ENCODE data around the gene CUBN. TPM values are rescaled to one million over a fixed set of nuclear protein-coding genes. Genes with fewer than 3 reads are reported as not detected.

The CUBN gene
- total and polyA plus RNA-seq, 10 of the 15 experiments (the other 5 are each of a cell fraction or from before 2014, with no cell fraction given), result under 0.01 to 0.14 (median 0.02) TPM; not detected in 6

DNA sequence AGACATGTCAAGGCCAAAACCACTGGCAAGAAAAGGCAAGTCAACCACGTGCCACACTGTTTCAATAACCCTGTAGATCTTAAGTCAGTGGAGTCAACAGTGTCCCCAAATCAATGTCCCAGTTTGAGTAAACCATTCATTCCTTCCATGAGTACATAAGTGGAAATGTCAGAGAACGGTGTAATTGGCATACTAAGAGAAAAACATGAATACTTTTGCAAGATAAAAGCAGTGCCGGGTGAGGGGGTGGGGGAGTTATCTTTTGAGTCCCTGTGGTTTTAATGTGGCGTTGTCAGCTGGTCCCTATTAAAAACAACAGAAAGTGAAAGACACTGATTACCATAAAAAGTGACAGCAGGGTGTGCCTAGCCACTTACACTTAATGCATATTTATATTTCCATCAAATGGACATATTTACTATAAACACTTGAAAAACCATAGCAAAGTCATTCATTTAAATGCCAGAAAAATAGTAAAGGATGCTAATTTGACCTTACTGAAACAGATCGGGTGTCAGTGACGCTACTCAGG, 350.2 kb downstream of the CUBN start (continued):
- TF ChIP-seq CREM (IDR thresholded peaks at IDR 0.05; ENCODE audit: low read depth) (0 out of 2 replicates have a peak, but pooled peaks have one; percentile 30), YBX1 (IDR thresholded peaks at IDR 0.05) (no peak), POU2F2 (IDR thresholded peaks at IDR 0.05; ENCODE audit: borderline replicate concordance, low read depth, low read length) (peak; percentile 80; the same call in 2 of the 3 replicates), MEF2B (IDR thresholded peaks at IDR 0.05; ENCODE audit: partially characterized antibody, poor library complexity, severe bottlenecking) (peak; percentile 44), SIX5 (IDR thresholded peaks at IDR 0.05; ENCODE audit: low read depth, low read length, severe bottlenecking) (no peak), ZNF217 (IDR thresholded peaks at IDR 0.05) (no peak), BHLHE40 (IDR thresholded peaks at IDR 0.05; ENCODE audit: borderline replicate concordance in 1 of 2, low read depth in 2 of 2, low read length in 1 of 2) (peak; percentile 63 to 66; a peak in 3 of 4 replicates), FOXK2 (IDR thresholded peaks at IDR 0.05) (no peak), IKZF1 (conservative IDR thresholded peaks at IDR 0.05) (peak; percentile 22; the same call in 1 of the 2 replicates), YY1 (IDR thresholded peaks at IDR 0.05; ENCODE audit: low read depth, low read length) (no peak)
- TF ChIP-seq, protein P1, sequence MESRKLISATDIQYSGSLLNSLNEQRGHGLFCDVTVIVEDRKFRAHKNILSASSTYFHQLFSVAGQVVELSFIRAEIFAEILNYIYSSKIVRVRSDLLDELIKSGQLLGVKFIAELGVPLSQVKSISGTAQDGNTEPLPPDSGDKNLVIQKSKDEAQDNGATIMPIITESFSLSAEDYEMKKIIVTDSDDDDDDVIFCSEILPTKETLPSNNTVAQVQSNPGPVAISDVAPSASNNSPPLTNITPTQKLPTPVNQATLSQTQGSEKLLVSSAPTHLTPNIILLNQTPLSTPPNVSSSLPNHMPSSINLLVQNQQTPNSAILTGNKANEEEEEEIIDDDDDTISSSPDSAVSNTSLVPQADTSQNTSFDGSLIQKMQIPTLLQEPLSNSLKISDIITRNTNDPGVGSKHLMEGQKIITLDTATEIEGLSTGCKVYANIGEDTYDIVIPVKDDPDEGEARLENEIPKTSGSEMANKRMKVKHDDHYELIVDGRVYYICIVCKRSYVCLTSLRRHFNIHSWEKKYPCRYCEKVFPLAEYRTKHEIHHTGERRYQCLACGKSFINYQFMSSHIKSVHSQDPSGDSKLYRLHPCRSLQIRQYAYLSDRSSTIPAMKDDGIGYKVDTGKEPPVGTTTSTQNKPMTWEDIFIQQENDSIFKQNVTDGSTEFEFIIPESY (IDR thresholded peaks at IDR 0.05), result no peak
- TF ChIP-seq, protein P2, sequence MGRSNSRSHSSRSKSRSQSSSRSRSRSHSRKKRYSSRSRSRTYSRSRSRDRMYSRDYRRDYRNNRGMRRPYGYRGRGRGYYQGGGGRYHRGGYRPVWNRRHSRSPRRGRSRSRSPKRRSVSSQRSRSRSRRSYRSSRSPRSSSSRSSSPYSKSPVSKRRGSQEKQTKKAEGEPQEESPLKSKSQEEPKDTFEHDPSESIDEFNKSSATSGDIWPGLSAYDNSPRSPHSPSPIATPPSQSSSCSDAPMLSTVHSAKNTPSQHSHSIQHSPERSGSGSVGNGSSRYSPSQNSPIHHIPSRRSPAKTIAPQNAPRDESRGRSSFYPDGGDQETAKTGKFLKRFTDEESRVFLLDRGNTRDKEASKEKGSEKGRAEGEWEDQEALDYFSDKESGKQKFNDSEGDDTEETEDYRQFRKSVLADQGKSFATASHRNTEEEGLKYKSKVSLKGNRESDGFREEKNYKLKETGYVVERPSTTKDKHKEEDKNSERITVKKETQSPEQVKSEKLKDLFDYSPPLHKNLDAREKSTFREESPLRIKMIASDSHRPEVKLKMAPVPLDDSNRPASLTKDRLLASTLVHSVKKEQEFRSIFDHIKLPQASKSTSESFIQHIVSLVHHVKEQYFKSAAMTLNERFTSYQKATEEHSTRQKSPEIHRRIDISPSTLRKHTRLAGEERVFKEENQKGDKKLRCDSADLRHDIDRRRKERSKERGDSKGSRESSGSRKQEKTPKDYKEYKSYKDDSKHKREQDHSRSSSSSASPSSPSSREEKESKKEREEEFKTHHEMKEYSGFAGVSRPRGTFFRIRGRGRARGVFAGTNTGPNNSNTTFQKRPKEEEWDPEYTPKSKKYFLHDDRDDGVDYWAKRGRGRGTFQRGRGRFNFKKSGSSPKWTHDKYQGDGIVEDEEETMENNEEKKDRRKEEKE (IDR thresholded peaks at IDR 0.05), result no peak
- TF ChIP-seq, protein P3, sequence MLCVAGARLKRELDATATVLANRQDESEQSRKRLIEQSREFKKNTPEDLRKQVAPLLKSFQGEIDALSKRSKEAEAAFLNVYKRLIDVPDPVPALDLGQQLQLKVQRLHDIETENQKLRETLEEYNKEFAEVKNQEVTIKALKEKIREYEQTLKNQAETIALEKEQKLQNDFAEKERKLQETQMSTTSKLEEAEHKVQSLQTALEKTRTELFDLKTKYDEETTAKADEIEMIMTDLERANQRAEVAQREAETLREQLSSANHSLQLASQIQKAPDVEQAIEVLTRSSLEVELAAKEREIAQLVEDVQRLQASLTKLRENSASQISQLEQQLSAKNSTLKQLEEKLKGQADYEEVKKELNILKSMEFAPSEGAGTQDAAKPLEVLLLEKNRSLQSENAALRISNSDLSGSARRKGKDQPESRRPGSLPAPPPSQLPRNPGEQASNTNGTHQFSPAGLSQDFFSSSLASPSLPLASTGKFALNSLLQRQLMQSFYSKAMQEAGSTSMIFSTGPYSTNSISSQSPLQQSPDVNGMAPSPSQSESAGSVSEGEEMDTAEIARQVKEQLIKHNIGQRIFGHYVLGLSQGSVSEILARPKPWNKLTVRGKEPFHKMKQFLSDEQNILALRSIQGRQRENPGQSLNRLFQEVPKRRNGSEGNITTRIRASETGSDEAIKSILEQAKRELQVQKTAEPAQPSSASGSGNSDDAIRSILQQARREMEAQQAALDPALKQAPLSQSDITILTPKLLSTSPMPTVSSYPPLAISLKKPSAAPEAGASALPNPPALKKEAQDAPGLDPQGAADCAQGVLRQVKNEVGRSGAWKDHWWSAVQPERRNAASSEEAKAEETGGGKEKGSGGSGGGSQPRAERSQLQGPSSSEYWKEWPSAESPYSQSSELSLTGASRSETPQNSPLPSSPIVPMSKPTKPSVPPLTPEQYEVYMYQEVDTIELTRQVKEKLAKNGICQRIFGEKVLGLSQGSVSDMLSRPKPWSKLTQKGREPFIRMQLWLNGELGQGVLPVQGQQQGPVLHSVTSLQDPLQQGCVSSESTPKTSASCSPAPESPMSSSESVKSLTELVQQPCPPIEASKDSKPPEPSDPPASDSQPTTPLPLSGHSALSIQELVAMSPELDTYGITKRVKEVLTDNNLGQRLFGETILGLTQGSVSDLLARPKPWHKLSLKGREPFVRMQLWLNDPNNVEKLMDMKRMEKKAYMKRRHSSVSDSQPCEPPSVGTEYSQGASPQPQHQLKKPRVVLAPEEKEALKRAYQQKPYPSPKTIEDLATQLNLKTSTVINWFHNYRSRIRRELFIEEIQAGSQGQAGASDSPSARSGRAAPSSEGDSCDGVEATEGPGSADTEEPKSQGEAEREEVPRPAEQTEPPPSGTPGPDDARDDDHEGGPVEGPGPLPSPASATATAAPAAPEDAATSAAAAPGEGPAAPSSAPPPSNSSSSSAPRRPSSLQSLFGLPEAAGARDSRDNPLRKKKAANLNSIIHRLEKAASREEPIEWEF (IDR thresholded peaks at IDR 0.05; ENCODE audit: insufficient replicate concordance, low read depth, low read length), result peak; percentile 46
- TF ChIP-seq, protein P4, sequence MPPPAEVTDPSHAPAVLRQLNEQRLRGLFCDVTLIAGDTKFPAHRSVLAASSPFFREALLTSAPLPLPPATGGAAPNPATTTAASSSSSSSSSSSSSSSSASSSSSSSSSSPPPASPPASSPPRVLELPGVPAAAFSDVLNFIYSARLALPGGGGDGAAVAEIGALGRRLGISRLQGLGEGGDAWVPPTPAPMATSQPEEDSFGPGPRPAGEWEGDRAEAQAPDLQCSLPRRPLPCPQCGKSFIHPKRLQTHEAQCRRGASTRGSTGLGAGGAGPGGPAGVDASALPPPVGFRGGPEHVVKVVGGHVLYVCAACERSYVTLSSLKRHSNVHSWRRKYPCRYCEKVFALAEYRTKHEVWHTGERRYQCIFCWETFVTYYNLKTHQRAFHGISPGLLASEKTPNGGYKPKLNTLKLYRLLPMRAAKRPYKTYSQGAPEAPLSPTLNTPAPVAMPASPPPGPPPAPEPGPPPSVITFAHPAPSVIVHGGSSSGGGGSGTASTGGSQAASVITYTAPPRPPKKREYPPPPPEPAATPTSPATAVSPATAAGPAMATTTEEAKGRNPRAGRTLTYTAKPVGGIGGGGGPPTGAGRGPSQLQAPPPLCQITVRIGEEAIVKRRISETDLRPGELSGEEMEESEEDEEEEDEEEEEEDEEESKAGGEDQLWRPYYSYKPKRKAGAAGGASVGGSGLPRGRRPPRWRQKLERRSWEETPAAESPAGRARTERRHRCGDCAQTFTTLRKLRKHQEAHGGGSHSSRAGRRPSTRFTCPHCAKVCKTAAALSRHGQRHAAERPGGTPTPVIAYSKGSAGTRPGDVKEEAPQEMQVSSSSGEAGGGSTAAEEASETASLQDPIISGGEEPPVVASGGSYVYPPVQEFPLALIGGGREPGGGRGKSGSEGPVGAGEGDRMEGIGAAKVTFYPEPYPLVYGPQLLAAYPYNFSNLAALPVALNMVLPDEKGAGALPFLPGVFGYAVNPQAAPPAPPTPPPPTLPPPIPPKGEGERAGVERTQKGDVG (CRISPR knock-in tag; IDR thresholded peaks at IDR 0.05), result no peak

All from GM12878 (cell line).